ENCODE data around the gene MOBP. TPM values are rescaled to one million over a fixed set of nuclear protein-coding genes. Genes with fewer than 3 reads are reported as not detected.

The MOBP gene
- total and polyA plus RNA-seq, 4 donors, result not detected

DNA sequence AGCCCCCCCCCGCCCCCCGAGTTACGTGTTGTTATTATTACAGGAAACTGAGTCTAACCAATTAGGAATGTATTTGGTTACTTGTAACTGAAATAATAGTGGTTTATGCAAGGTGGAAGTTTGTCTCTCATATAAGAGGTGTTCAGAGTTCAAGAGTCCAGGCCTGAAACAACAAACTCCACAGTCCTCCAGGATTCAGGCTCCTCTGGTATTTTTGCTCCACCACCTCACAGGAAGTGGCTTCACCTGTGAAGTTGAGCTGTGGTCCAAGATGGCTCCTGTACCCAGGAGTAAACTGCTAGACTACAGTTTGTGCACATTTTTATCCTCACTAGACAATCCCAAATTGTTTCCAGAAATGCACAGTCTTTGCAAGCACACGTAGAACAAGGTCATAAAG lies 27.3 kb downstream of the MOBP start:
- H3K36me3 ChIP-seq (ENCODE audit: control insufficient read depth in 4 of 4, insufficient read depth in 3 of 4, low read depth in 1 of 4, low read length in 3 of 4), result no peaks in the 10 kb centered on the region
- no peak overlapping the region for H3K9ac ChIP-seq (ENCODE audit: low read depth in 1 of 2, low read length in 2 of 2)
- no peak for DNase-seq (ENCODE audit: low spot score)
- H3K4me3 ChIP-seq (ENCODE audit: low read depth in 1 of 3, low read length in 3 of 3), result no peak overlapping the region
- no peaks in the 10 kb centered on the region for H3K9me3 ChIP-seq (ENCODE audit: control insufficient read depth in 4 of 4, low read length in 3 of 4)
- H3K27me3 ChIP-seq (ENCODE audit: control insufficient read depth in 4 of 4, insufficient read depth in 4 of 4, low read length in 3 of 4), result peaks cover 0 to 3% (median 0%) of the 10 kb centered on the region in 4 donors
- no peak overlapping the region for H3K27ac ChIP-seq (ENCODE audit: low read depth in 1 of 2, low read length in 2 of 2)
- no peak for TF ChIP-seq GABPA (IDR thresholded peaks at IDR 0.05 in 1 of 2, conservative IDR thresholded peaks at IDR 0.05 in 1 of 2)
- TF ChIP-seq MAX (IDR thresholded peaks at IDR 0.05), result no peak
- TF ChIP-seq SP1 (IDR thresholded peaks at IDR 0.05), result no peak
- no peak for TF ChIP-seq EGR1 (IDR thresholded peaks at IDR 0.05; ENCODE audit: low read depth in 2 of 2)
- no peak for TF ChIP-seq TAF1 (conservative IDR thresholded peaks at IDR 0.05)
- TF ChIP-seq RAD21 (IDR thresholded peaks at IDR 0.05), result no peak
- TF ChIP-seq JUND (IDR thresholded peaks at IDR 0.05), result no peak
- no peak for TF ChIP-seq ZBTB33 (IDR thresholded peaks at IDR 0.05)
- WGBS, result 72% methylated on average over 4 of the region's 4 CpGs
- H3K4me1 ChIP-seq (ENCODE audit: control insufficient read depth in 4 of 4, insufficient read depth in 4 of 4, low read length in 3 of 4), result peaks cover 0 to 3% (median 0%) of the 10 kb centered on the region in 4 donors

GRCh38 chr3:39497753-39498152 lies 30.3 kb downstream of the MOBP start:
- 76% methylated on average over 5 of the region's 5 CpGs for WGBS

GRCh38 chr3:39499651-39500273 lies 32.3 kb downstream of the MOBP start:
- no peak for DNase-seq (ENCODE audit: low spot score)
- peaks cover 0 to 4% (median 0%) of the 10 kb centered on the region in 4 donors for H3K9me3 ChIP-seq (ENCODE audit: control insufficient read depth in 4 of 4, low read length in 3 of 4)
- no peak overlapping the region for H3K4me3 ChIP-seq (ENCODE audit: low read depth in 1 of 3, low read length in 3 of 3)
- H3K9ac ChIP-seq (ENCODE audit: low read depth in 1 of 2, low read length in 2 of 2), result no peak overlapping the region
- 41% methylated on average over 2 of the region's 2 CpGs for WGBS
- no peak overlapping the region for H3K27ac ChIP-seq (ENCODE audit: low read depth in 1 of 2, low read length in 2 of 2)
- H3K27me3 ChIP-seq (ENCODE audit: control insufficient read depth in 4 of 4, insufficient read depth in 4 of 4, low read length in 3 of 4), result peaks cover 0 to 12% (median 3%) of the 10 kb centered on the region in 4 donors
- peaks cover 0 to 2% (median 0%) of the 10 kb centered on the region in 4 donors for H3K4me1 ChIP-seq (ENCODE audit: control insufficient read depth in 4 of 4, insufficient read depth in 4 of 4, low read length in 3 of 4)
- no peaks in the 10 kb centered on the region for H3K36me3 ChIP-seq (ENCODE audit: control insufficient read depth in 4 of 4, insufficient read depth in 3 of 4, low read depth in 1 of 4, low read length in 3 of 4)
- TF ChIP-seq HNF4A (conservative IDR thresholded peaks at IDR 0.05) (no peak), EGR1 (IDR thresholded peaks at IDR 0.05; ENCODE audit: low read depth in 2 of 2) (no peak), HNF4G (IDR thresholded peaks at IDR 0.05) (no peak), NR2F2 (IDR thresholded peaks at IDR 0.05) (no peak), FOXA1 (IDR thresholded peaks at IDR 0.05) (no peak), FOXA2 (IDR thresholded peaks at IDR 0.05) (no peak), TAF1 (conservative IDR thresholded peaks at IDR 0.05) (no peak), REST (IDR thresholded peaks at IDR 0.05) (no peak), GABPA (IDR thresholded peaks at IDR 0.05 in 1 of 2, conservative IDR thresholded peaks at IDR 0.05 in 1 of 2) (no peak), CTCF (IDR thresholded peaks at IDR 0.05; ENCODE audit: low read depth, low read length, missing input control) (no peak), ATF3 (IDR thresholded peaks at IDR 0.05) (no peak)

More at GRCh38 chr3:39497753-39498152, 30.3 kb downstream of the MOBP start:
- no peak overlapping the region for H3K9ac ChIP-seq (ENCODE audit: low read depth in 1 of 2, low read length in 2 of 2)
- H3K4me1 ChIP-seq (ENCODE audit: control insufficient read depth in 4 of 4, insufficient read depth in 4 of 4, low read length in 3 of 4), result peaks cover 0 to 3% (median 0%) of the 10 kb centered on the region in 4 donors
- H3K27ac ChIP-seq (ENCODE audit: low read depth in 1 of 2, low read length in 2 of 2), result no peak overlapping the region
- peaks cover 0 to 7% (median 3%) of the 10 kb centered on the region in 4 donors for H3K27me3 ChIP-seq (ENCODE audit: control insufficient read depth in 4 of 4, insufficient read depth in 4 of 4, low read length in 3 of 4)
- H3K9me3 ChIP-seq (ENCODE audit: control insufficient read depth in 4 of 4, low read length in 3 of 4), result peaks cover 0 to 2% (median 0%) of the 10 kb centered on the region in 4 donors
- TF ChIP-seq NR2F2 (IDR thresholded peaks at IDR 0.05) (no peak), ATF3 (IDR thresholded peaks at IDR 0.05) (no peak), GABPA (IDR thresholded peaks at IDR 0.05 in 1 of 2, conservative IDR thresholded peaks at IDR 0.05 in 1 of 2) (no peak)
- H3K4me3 ChIP-seq (ENCODE audit: low read depth in 1 of 3, low read length in 3 of 3), result no peak overlapping the region
- DNase-seq (ENCODE audit: low spot score), result no peak
- H3K36me3 ChIP-seq (ENCODE audit: control insufficient read depth in 4 of 4, insufficient read depth in 3 of 4, low read depth in 1 of 4, low read length in 3 of 4), result no peaks in the 10 kb centered on the region
